Endothelial cell (in vitro differentiated cells): ENCODE results near the gene EHMT1. TPM values are rescaled to one million over a fixed set of nuclear protein-coding genes. Genes with fewer than 3 reads are reported as not detected.
A peak's percentile ranks its signal among the peaks of the same experiment; 100 is the strongest.

ENCODE experiments used
- DNase-seq: peaks from one replicate; pipeline ENCODE4 v3.0.0; 2021; ENCODE audit warnings: low spot score
- H3K27ac Mint-ChIP-seq: one replicate; pipeline ENCODE4 v1.8.0; 2021; ENCODE audit warnings: mixed read lengths, inconsistent platforms; ENCODE audit not compliant: unreplicated experiment
- H3K27me3 Mint-ChIP-seq: one replicate; pipeline ENCODE4 v1.8.0; 2021; ENCODE audit warnings: mild to moderate bottlenecking, moderate library complexity, mixed read lengths, inconsistent platforms; ENCODE audit not compliant: unreplicated experiment
- H3K36me3 Mint-ChIP-seq: one replicate; pipeline ENCODE4 v1.8.0; 2021; ENCODE audit warnings: mild to moderate bottlenecking, low read depth, mixed read lengths, inconsistent platforms; ENCODE audit not compliant: unreplicated experiment
- H3K4me1 Mint-ChIP-seq: one replicate; pipeline ENCODE4 v1.8.0; 2021; ENCODE audit warnings: mild to moderate bottlenecking, mixed read lengths, inconsistent platforms; ENCODE audit not compliant: unreplicated experiment
- H3K4me3 Mint-ChIP-seq: one replicate; pipeline ENCODE4 v1.8.0; 2021; ENCODE audit warnings: mild to moderate bottlenecking, mixed read lengths, inconsistent platforms; ENCODE audit not compliant: unreplicated experiment
- H3K9me3 Mint-ChIP-seq: one replicate; pipeline ENCODE4 v1.8.0; 2021; ENCODE audit warnings: mixed read lengths, inconsistent platforms; ENCODE audit not compliant: unreplicated experiment
- CTCF ChIP-seq: fragments of 200-600 bp; sonication (generic); IDR thresholded peaks from one replicate; pipeline ENCODE4 v1.5.0; 2021; ENCODE audit warnings: antibody characterized with exemption; ENCODE audit not compliant: unreplicated experiment
- total RNA-seq: library from RNA; stranded (reverse); fragmentation: NEBNext Ultra II Directional; extraction: Animal tissue kit (Norgen Biotek cat#: 25700); gene quantifications from one replicate; pipeline ENCODE4 v1.2.1, GENCODE V29; 2021; ENCODE audit not compliant: unreplicated experiment

EHMT1 gene
- total RNA-seq, 1 donor from 2014 or later, result 120 TPM

- TF ChIP-seq CTCF, result no peak
- H3K4me3 Mint-ChIP-seq, result no peak overlapping the region
- no peaks in the 10 kb centered on the region for H3K9me3 Mint-ChIP-seq
- H3K4me1 Mint-ChIP-seq, result peaks cover 9% of the 10 kb centered on the region
- peaks cover 6% of the 10 kb centered on the region for H3K27me3 Mint-ChIP-seq
- DNase-seq, result no peak
- H3K36me3 Mint-ChIP-seq, result peaks cover 28% of the 10 kb centered on the region
- H3K27ac Mint-ChIP-seq, result no peak overlapping the region
These were observed 169.1 kb downstream of the EHMT1 start for GRCh38 chr9:137787786-137788505.

- Mint-ChIP-seq H3K9me3 (no peaks in the 10 kb centered on the region), H3K4me3 (no peak overlapping the region), H3K36me3 (peaks cover 26% of the 10 kb centered on the region), H3K27me3 (peaks cover 6% of the 10 kb centered on the region), H3K27ac (no peak overlapping the region), H3K4me1 (peaks cover 9% of the 10 kb centered on the region)
- DNase-seq, result no peak
- TF ChIP-seq CTCF, result no peak
These were observed 169.9 kb downstream of the EHMT1 start for GRCh38 chr9:137788561-137789294.

- TF ChIP-seq CTCF, result no peak
- no peak for DNase-seq
- Mint-ChIP-seq H3K36me3 (peaks cover 26% of the 10 kb centered on the region), H3K9me3 (no peaks in the 10 kb centered on the region), H3K4me3 (no peak overlapping the region), H3K4me1 (peaks cover 9% of the 10 kb centered on the region), H3K27ac (peak overlapping the region; percentile 31), H3K27me3 (peaks cover 6% of the 10 kb centered on the region)
These were observed 170.6 kb downstream of the EHMT1 start for GRCh38 chr9:137789295-137789895.

- Mint-ChIP-seq H3K9me3 (no peaks in the 10 kb centered on the region), H3K36me3 (peaks cover 40% of the 10 kb centered on the region), H3K27ac (no peak overlapping the region), H3K4me1 (no peaks in the 10 kb centered on the region), H3K4me3 (no peak overlapping the region), H3K27me3 (peaks cover 6% of the 10 kb centered on the region)
- no peak for TF ChIP-seq CTCF
- no peak for DNase-seq
These were observed 173.1 kb downstream of the EHMT1 start for GRCh38 chr9:137791947-137792346.
